Measurements from ENCODE around the gene BAZ2B. TPM values are rescaled to one million over a fixed set of nuclear protein-coding genes. Genes with fewer than 3 reads are reported as not detected.

BAZ2B gene
- total RNA-seq, 2 donors from 2014 or later: 53.1 to 64.1 TPM

DNA sequence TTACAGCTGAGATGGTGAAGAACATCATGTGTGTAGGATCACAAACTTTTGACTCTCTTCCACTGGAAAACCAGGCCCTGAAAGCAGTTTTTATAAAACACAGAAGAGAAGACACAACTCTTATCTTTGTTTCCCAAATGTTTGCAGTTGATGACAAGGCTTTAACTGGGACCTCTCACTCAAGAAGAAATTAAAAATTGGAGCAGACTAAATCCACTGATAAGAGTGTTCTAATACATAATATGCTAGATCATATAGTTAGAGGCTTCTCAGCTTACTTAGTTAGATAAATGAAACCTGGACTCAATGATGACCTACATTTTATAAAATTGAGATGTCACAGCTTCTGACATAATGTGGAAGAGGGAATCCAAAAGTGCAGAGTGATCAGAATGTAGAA is 171.6 kb downstream of the BAZ2B start:
- H3K4me3 ChIP-seq (ENCODE audit: low read length): no peak overlapping the region

DNA sequence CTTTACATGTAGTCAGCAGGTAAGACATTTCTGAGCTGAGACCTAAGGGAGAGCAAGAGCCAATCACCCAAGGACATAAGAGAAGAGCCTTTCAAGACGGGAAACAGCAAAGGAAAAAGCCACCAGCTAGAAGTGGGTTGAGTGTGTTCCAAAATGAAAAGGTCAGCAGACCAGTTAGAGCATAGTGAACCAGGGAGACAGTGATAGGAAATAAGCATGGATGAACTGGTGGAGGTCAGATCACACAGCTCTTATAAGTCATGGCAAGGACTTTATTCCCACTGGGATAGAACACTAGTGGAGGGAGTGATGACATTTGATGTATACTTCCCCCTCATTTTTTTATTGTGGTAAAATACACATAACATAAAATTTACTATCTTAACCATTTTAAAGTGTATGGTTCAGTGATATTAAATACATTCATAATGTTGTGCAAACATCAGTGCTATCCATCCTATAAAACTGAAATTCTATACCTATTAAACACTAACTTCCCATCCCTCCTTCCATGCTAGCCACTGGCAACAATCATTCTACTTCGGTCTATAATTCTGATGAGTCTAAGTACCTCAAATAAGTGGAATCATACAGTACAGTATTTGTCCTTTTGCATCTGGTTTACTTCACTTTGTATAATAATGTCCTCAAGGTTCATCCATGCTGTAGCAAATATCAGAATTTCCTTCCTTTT is 174.0 kb downstream of the BAZ2B start:
- WGBS, 2 experiments (ENCODE audit: insufficient coverage in 1 of 2, insufficient read length in 1 of 2): 89% methylated on average over 1 to 2 of the region's 2 CpGs
- H3K36me3 Mint-ChIP-seq (ENCODE audit: low read depth): peaks cover 58% of the 10 kb centered on the region
- no peak for DNase-seq
- no peak overlapping the region for H3K27ac ChIP-seq (ENCODE audit: low read depth, low read length)
- H3K27me3 Mint-ChIP-seq (ENCODE audit: insufficient read depth): no peaks in the 10 kb centered on the region
- H3K27ac Mint-ChIP-seq: no peak overlapping the region
- H3K36me3 ChIP-seq (ENCODE audit: control insufficient read depth, insufficient read depth, low read length): peaks cover 79% of the 10 kb centered on the region
- TF ChIP-seq CTCF (conservative IDR thresholded peaks at IDR 0.05): no peak
- no peaks in the 10 kb centered on the region for H3K4me1 ChIP-seq (ENCODE audit: control insufficient read depth, insufficient read depth, low read length)
- no peaks in the 10 kb centered on the region for H3K4me1 Mint-ChIP-seq
- H3K27me3 ChIP-seq (ENCODE audit: control insufficient read depth, insufficient read depth, low read length, poor library complexity, severe bottlenecking): no peaks in the 10 kb centered on the region
- no peaks in the 10 kb centered on the region for H3K9me3 Mint-ChIP-seq
- no peaks in the 10 kb centered on the region for H3K9me3 ChIP-seq (ENCODE audit: control insufficient read depth, low read length)
- no peak overlapping the region for H3K4me3 ChIP-seq (ENCODE audit: low read length)
- H3K4me3 Mint-ChIP-seq: no peak overlapping the region
- no peak overlapping the region for H3K9ac ChIP-seq (ENCODE audit: extremely low read depth, low read length, poor library complexity, severe bottlenecking)

More for the DNA sequence above, 171.6 kb downstream of the BAZ2B start:
- DNase-seq: no peak
- Mint-ChIP-seq H3K27ac (no peak overlapping the region), H3K36me3 (ENCODE audit: low read depth) (peaks cover 53% of the 10 kb centered on the region), H3K27me3 (ENCODE audit: insufficient read depth) (no peaks in the 10 kb centered on the region), H3K9me3 (no peaks in the 10 kb centered on the region), H3K4me3 (no peak overlapping the region), H3K4me1 (no peaks in the 10 kb centered on the region)
- Histone ChIP-seq H3K4me1 (ENCODE audit: control insufficient read depth, insufficient read depth, low read length) (no peaks in the 10 kb centered on the region), H3K27ac (ENCODE audit: low read depth, low read length) (no peak overlapping the region), H3K9ac (ENCODE audit: extremely low read depth, low read length, poor library complexity, severe bottlenecking) (no peak overlapping the region), H3K9me3 (ENCODE audit: control insufficient read depth, low read length) (no peaks in the 10 kb centered on the region), H3K27me3 (ENCODE audit: control insufficient read depth, insufficient read depth, low read length, poor library complexity, severe bottlenecking) (no peaks in the 10 kb centered on the region), H3K36me3 (ENCODE audit: control insufficient read depth, insufficient read depth, low read length) (peaks cover 63% of the 10 kb centered on the region)
- TF ChIP-seq CTCF (conservative IDR thresholded peaks at IDR 0.05): no peak

DNA sequence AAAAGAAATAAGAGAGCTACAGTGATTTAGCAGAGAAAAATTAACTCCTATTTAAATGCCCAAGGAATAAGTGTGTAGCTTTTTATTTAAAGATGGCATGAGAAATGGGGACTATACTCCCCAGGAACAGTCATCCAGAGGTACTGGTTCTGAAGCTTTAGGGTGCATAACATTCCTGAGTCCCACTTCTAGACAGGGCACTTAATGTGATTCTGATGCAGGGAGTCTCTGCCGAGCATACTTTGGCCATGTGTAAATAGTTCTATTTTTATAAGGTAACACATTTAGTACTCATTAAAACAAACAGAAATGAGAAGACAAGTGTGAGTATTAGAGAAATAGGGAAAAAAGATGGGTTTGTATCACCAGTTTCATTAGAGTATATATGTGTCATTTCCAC is 175.2 kb downstream of the BAZ2B start:
- Mint-ChIP-seq H3K36me3 (ENCODE audit: low read depth) (peaks cover 62% of the 10 kb centered on the region), H3K4me3 (no peak overlapping the region), H3K27ac (no peak overlapping the region), H3K4me1 (no peaks in the 10 kb centered on the region), H3K9me3 (no peaks in the 10 kb centered on the region), H3K27me3 (ENCODE audit: insufficient read depth) (no peaks in the 10 kb centered on the region)
- Histone ChIP-seq H3K9ac (ENCODE audit: extremely low read depth, low read length, poor library complexity, severe bottlenecking) (no peak overlapping the region), H3K9me3 (ENCODE audit: control insufficient read depth, low read length) (peaks cover 5% of the 10 kb centered on the region), H3K27me3 (ENCODE audit: control insufficient read depth, insufficient read depth, low read length, poor library complexity, severe bottlenecking) (no peaks in the 10 kb centered on the region), H3K4me1 (ENCODE audit: control insufficient read depth, insufficient read depth, low read length) (no peaks in the 10 kb centered on the region), H3K27ac (ENCODE audit: low read depth, low read length) (no peak overlapping the region), H3K4me3 (ENCODE audit: low read length) (no peak overlapping the region), H3K36me3 (ENCODE audit: control insufficient read depth, insufficient read depth, low read length) (peaks cover 78% of the 10 kb centered on the region)
- no peak for DNase-seq
- no peak for TF ChIP-seq CTCF (conservative IDR thresholded peaks at IDR 0.05)
- WGBS, 2 experiments (ENCODE audit: insufficient coverage in 1 of 2, insufficient read length in 1 of 2): 100% methylated on average over 1 of the region's 1 CpG; no CpG with 5 or more reads in 1 of the 2 experiments
